ENCODE data around the gene PPARG. TPM values are rescaled to one million over a fixed set of nuclear protein-coding genes. Genes with fewer than 3 reads are reported as not detected.

PPARG gene
- total and polyA plus RNA-seq, 2 experiments from 2014 or later = 0.15 to 0.42 TPM

GRCh38 chr3:12273045-12273695 is 15.7 kb upstream of the PPARG start:
- Histone ChIP-seq H2AFZ (no peak overlapping the region), H3K27me3 (ENCODE audit: insufficient read depth) (no peaks in the 10 kb centered on the region), H3K4me2 (no peak overlapping the region), H3K4me1 (ENCODE audit: insufficient read depth) (no peaks in the 10 kb centered on the region), H3K79me2 (replicated peaks; ENCODE audit: insufficient read depth) (no peaks in the 10 kb centered on the region), H3K4me3 (no peak overlapping the region), H3K9me2 (ENCODE audit: insufficient read depth) (peaks cover 4% of the 10 kb centered on the region; the same call in 1 of the 2 replicates), H4K20me1 (replicated peaks; ENCODE audit: insufficient read depth) (no peaks in the 10 kb centered on the region), H3K36me3 (ENCODE audit: insufficient read depth) (no peaks in the 10 kb centered on the region), H3F3A (replicated peaks; ENCODE audit: low read depth) (no peaks in the 10 kb centered on the region), H3K27ac (ENCODE audit: low read depth) (no peak overlapping the region)
- ATAC-seq (no peak), DNase-seq (ENCODE audit: low spot score) (no peak)
- TF ChIP-seq POLR2AphosphoS5 (IDR thresholded peaks at IDR 0.05; ENCODE audit: low read depth) (no peak), ETS1 (IDR thresholded peaks at IDR 0.05) (no peak), ZNF462 (CRISPR knock-in tag; IDR thresholded peaks at IDR 0.05) (no peak)
- no peak overlapping the region for H3K4me3 Mint-ChIP-seq
- H3K27me3 Mint-ChIP-seq (ENCODE audit: insufficient read depth, low read depth, poor library complexity) = no peaks in the 10 kb centered on the region
- no peaks in the 10 kb centered on the region for H3K36me3 Mint-ChIP-seq (ENCODE audit: low read depth)
- H3K27ac Mint-ChIP-seq = no peak overlapping the region
- no peaks in the 10 kb centered on the region; the same call in 2 of the 3 replicates for H3K4me1 Mint-ChIP-seq
- no peaks in the 10 kb centered on the region for H3K9me3 Mint-ChIP-seq
